K562 (cell line): Measurements from ENCODE around the gene CASP7. TPM values are rescaled to one million over a fixed set of nuclear protein-coding genes. Genes with fewer than 3 reads are reported as not detected.
A peak's percentile ranks its signal among the peaks of the same experiment; 100 is the strongest.

Experiments used
- ATAC-seq: fragments of 200-7000 bp; cut with Tn5 transposase; 3 replicates; pipeline ENCODE4 v1.9.1; 2020; ENCODE audit warnings: moderate library complexity
- Bru-seq: library from RNA; stranded (reverse); fragments of 400-500 nt; gene quantifications from one replicate; lab custom pipeline; 2021; lab: Mats Ljungman, UMichigan
- BruChase-seq, 2 experiments: library from RNA; stranded (reverse); fragments of 400-500 nt; gene quantifications; one replicate each; lab custom pipeline; 2021; lab: Mats Ljungman, UMichigan
- BruUV-seq: library from RNA; stranded (reverse); fragments of 400-500 nt; replicated peaks from 2 replicates; lab custom pipeline; 2021; lab: Mats Ljungman, UMichigan
- CTCF ChIA-PET: fragments of 300-600 bp; formaldehyde crosslinking; extraction: SDS; loops from one replicate; lab custom pipeline; 2021; ENCODE audit warnings: low intra/inter-chr PET ratio; lab: Yijun Ruan, JAX
- POLR2A ChIA-PET: fragments of 300-600, 350-650 bp; sonication (Branson Sonifier 250); formaldehyde crosslinking; extraction: SDS; loops from one replicate; lab custom pipeline; 2021; ENCODE audit warnings: antibody characterized with exemption, inconsistent platforms; lab: Yijun Ruan, JAX
- DNase-seq, 4 experiments: peaks; one replicate each; pipeline versions ENCODE4 v3.0.0 to v3.0.0-alpha.2; 2011 to 2018; ENCODE audit warnings: low spot score in 3 of 4, mixed read lengths in 3 of 4; ENCODE audit errors: extremely low read depth in 1 of 4
- FAIRE-seq: peaks from 2 replicates; lab custom pipeline; 2011; peaks lifted over from hg19 to GRCh38; lab: Jason Lieb, UNC
- H2AFZ ChIP-seq: 2 replicates; pipeline ENCODE4 v1.6.0; 2011; ENCODE audit warnings: low read depth, low read length, control low read depth, inconsistent platforms
- H3K27ac ChIP-seq: fragments of 200-600 bp; 3 replicates; pipeline ENCODE4 v1.8.0; 2011; ENCODE audit warnings: low read depth, mild to moderate bottlenecking, control low read depth, inconsistent platforms, low read length, moderate library complexity, mixed read lengths; ENCODE audit errors: extremely low read depth
- H3K27me3 ChIP-seq, 2 experiments: fragments of 300-600 bp in 1 of 2; 2 replicates in 1 of 2; 3 replicates in 1 of 2; pipeline versions ENCODE4 v1.6.0 to v1.8.0; 2011; ENCODE audit warnings: inconsistent platforms in 2 of 2, low read length in 2 of 2, mild to moderate bottlenecking in 1 of 2, mixed read lengths in 1 of 2, moderate library complexity in 1 of 2; ENCODE audit not compliant: control insufficient read depth in 2 of 2, insufficient read depth in 2 of 2
- H3K36me3 ChIP-seq: fragments of 300-600 bp; 3 replicates; pipeline ENCODE4 v1.8.0; 2011; ENCODE audit warnings: mild to moderate bottlenecking, low read length, inconsistent platforms; ENCODE audit not compliant: control insufficient read depth, insufficient read depth
- H3K4me1 ChIP-seq, 2 experiments: fragments of 200-600 bp in 1 of 2; replicated peaks in 1 of 2; 2 replicates in 1 of 2; 3 replicates in 1 of 2; pipeline versions ENCODE4 v1.5.1 to v1.8.0; 2011; ENCODE audit warnings: inconsistent platforms in 2 of 2, low read length in 2 of 2, mild to moderate bottlenecking in 1 of 2, mixed read lengths in 1 of 2, moderate library complexity in 1 of 2; ENCODE audit not compliant: control insufficient read depth in 2 of 2, insufficient read depth in 2 of 2
- H3K4me2 ChIP-seq: 2 replicates; pipeline ENCODE4 v1.6.1; 2011; ENCODE audit warnings: low read length, control low read depth, inconsistent platforms, mixed read lengths; ENCODE audit not compliant: insufficient read depth
- H3K4me3 ChIP-seq: fragments of 200-600 bp; sonication (generic), shearing (Covaris generic); 2 replicates; pipeline ENCODE4 v1.5.1; 2016; ENCODE audit warnings: control low read depth, inconsistent platforms
- H3K79me2 ChIP-seq: fragments of 200-600 bp; 3 replicates; pipeline ENCODE4 v1.8.0; 2011; ENCODE audit warnings: low read length, inconsistent platforms; ENCODE audit not compliant: control insufficient read depth, insufficient read depth
- H3K9ac ChIP-seq, 2 experiments: 2 replicates each; pipeline versions ENCODE4 v1.6.0 to v1.6.1; 2011; ENCODE audit warnings: low read depth in 2 of 2, low read length in 2 of 2, control low read depth in 1 of 2, inconsistent platforms in 1 of 2, mild to moderate bottlenecking in 1 of 2, mixed read lengths in 1 of 2; ENCODE audit not compliant: insufficient read depth in 1 of 2
- H3K9me1 ChIP-seq: one replicate; pipeline ENCODE4 v1.6.0; 2011; ENCODE audit warnings: inconsistent platforms, mild to moderate bottlenecking, low read length, moderate library complexity; ENCODE audit not compliant: control insufficient read depth, insufficient read depth
- H3K9me3 ChIP-seq: replicated peaks from 2 replicates; pipeline ENCODE4 v1.5.1; 2011; ENCODE audit warnings: low read depth, low read length, inconsistent platforms; ENCODE audit not compliant: control insufficient read depth, insufficient read depth
- H4K20me1 ChIP-seq: replicated peaks from 2 replicates; pipeline ENCODE4 v1.6.1; 2011; ENCODE audit warnings: low read length, inconsistent platforms, mixed read lengths; ENCODE audit not compliant: control insufficient read depth, insufficient read depth
- CSDE1 ChIP-seq, 2 experiments: fragments of 450-650 bp; IDR thresholded peaks; 2 replicates each; pipeline ENCODE4 v1.6.1; 2016; ENCODE audit warnings: mild to moderate bottlenecking in 1 of 2
- IRF2 ChIP-seq: sonication (generic); formaldehyde crosslinking; IDR thresholded peaks from 2 replicates; pipeline ENCODE4 v1.8.1; 2022; ENCODE audit warnings: mild to moderate bottlenecking, missing genetic modification reagents
- JUND ChIP-seq, 2 experiments: IDR thresholded peaks; 2 replicates in 1 of 2; 3 replicates in 1 of 2; pipeline ENCODE4 v1.6.1; 2011; ENCODE audit warnings: borderline replicate concordance in 2 of 2, low read depth in 2 of 2, low read length in 2 of 2, improper control_type of control experiment in 1 of 2, missing biosample characterization in 1 of 2, missing genetic modification characterization in 1 of 2, missing genetic modification reagents in 1 of 2
- NBN ChIP-seq: fragments of 450-650 bp; IDR thresholded peaks from 2 replicates; pipeline ENCODE4 v1.6.1; 2016; ENCODE audit warnings: low read depth, mild to moderate bottlenecking
- ZNF224 ChIP-seq: sonication (generic); formaldehyde crosslinking; IDR thresholded peaks from 2 replicates; pipeline ENCODE4 v1.8.0; 2022; ENCODE audit warnings: mild to moderate bottlenecking, missing genetic modification reagents
- WGBS: fragments of 100-300 bp; shearing (Covaris generic); methylation state at CpG from one replicate; pipeline ENCODE4 v1.1.6; 2016; ENCODE audit warnings: low coverage, mixed read lengths; ENCODE audit not compliant: insufficient coverage; ENCODE audit errors: missing lambda C conversion rate; 5-methylcytosine and 5-hydroxymethylcytosine counted together
- in situ Hi-C: fragments of 300-500 bp; cut with MboI; formaldehyde crosslinking; loops from 4 replicates; pipeline ENCODE4 v1.15.0; 2018; ENCODE audit warnings: inconsistent platforms, mixed read lengths
- intact Hi-C: fragments of 100-400 bp; cut with micrococcal nuclease; formaldehyde crosslinking; loops from 2 replicates; pipeline ENCODE4 v1.14.2; 2022
- long read RNA-seq, 3 experiments: library from polyadenylated mRNA in 2 of 3; library from RNA in 1 of 3; unstranded in 2 of 3; stranded (forward) in 1 of 3; transcript quantifications; one replicate each; pipeline ENCODE4 v2.0.0, GENCODE V29; 2019 to 2022
- polyA minus RNA-seq, 3 experiments: library from RNA; depleted of rRNA, polyadenylated mRNA; stranded (reverse); fragments of >200 nt; gene quantifications; 2 replicates each; pipeline ENCODE4 v1.2.3, GENCODE V29; 2011
- polyA plus RNA-seq, 8 experiments: library from polyadenylated mRNA; depleted of rRNA in 4 of 8; stranded (reverse) in 5 of 8; unstranded in 3 of 8; fragments of >200 nt; fragmentation: Nextera tagmentation in 2 of 8; fragmentation: Illumina TruSeq in 1 of 8; extraction: Ambion mirVana in 2 of 8; extraction: Trizol in 1 of 8; gene quantifications; 2 replicates each; pipeline versions ENCODE4 v1.2.1 to v1.2.3, GENCODE V29; 2011 to 2014; ENCODE audit warnings: inconsistent platforms in 1 of 8, missing spikeins in 1 of 8
- total RNA-seq, 7 experiments: library from RNA; depleted of rRNA in 6 of 7; stranded (reverse); fragments of >200 nt in 6 of 7; fragmentation: Illumina TruSeq in 2 of 7; extraction: Trizol in 2 of 7; gene quantifications; 2 replicates each; pipeline versions ENCODE4 v1.2.1 to v1.2.3, GENCODE V29; 2011 to 2021; ENCODE audit warnings: low replicate concordance in 1 of 7
- TF ChIP-seq, protein P1 (sequence below): sonication (generic); formaldehyde crosslinking; IDR thresholded peaks from 2 replicates; pipeline ENCODE4 v1.8.0; 2022; ENCODE audit warnings: missing genetic modification reagents, mild to moderate bottlenecking, borderline replicate concordance
- TF ChIP-seq, protein P2 (sequence below), 2 experiments: IDR thresholded peaks in 1 of 2; conservative IDR thresholded peaks in 1 of 2; 2 replicates each; pipeline ENCODE4 v1.6.1; 2016; ENCODE audit warnings: low read depth in 2 of 2, mild to moderate bottlenecking in 1 of 2, missing compliant biosample characterization in 1 of 2, missing genetic modification characterization in 1 of 2, moderate library complexity in 1 of 2
- TF ChIP-seq, protein P3 (sequence below): fragments of 450-650 bp; IDR thresholded peaks from 2 replicates; pipeline ENCODE4 v1.6.1; 2016

CASP7 gene
- 1.4 and 3.6 TPM in 2 replicates for total RNA-seq (2011; cell fraction: chromatin; rRNA removed; ENCODE audit: low replicate concordance)
- total RNA-seq (2011; cell fraction: nucleolus; rRNA removed): 0.66 and 1.0 TPM in 2 replicates
- total RNA-seq (2011; cell fraction: nucleoplasm; rRNA removed): 2.0 and 2.5 TPM in 2 replicates
- total RNA-seq (2014; rRNA removed) (8.7 and 12.3 TPM in 2 replicates), total RNA-seq (2014; rRNA removed; fragmentation: Illumina TruSeq; extraction: Trizol) (13.8 and 16.3 TPM in 2 replicates), total RNA-seq (2015; rRNA removed; fragmentation: Illumina TruSeq; extraction: Trizol) (21.5 and 23.3 TPM in 2 replicates), total RNA-seq (2021) (9.0 and 9.2 TPM in 2 replicates), polyA plus RNA-seq (2011; rRNA removed) (1.4 and 2.2 TPM in 2 replicates), polyA plus RNA-seq (2014; fragmentation: Illumina TruSeq; extraction: Trizol) (11.2 and 11.8 TPM in 2 replicates), polyA plus RNA-seq (2014; fragmentation: Nextera tagmentation; extraction: Ambion mirVana) (10 to 100 TPM in 1 of 2 experiments, 1 to 10 TPM in 1; 8.1 to 13.8 TPM), polyA plus RNA-seq (2014; rRNA removed) (8.9 TPM in 2 replicates), polyA minus RNA-seq (2011; rRNA and poly(A)+ RNA removed) (0.63 and 1.9 TPM in 2 replicates), Bru-seq, nascent RNA (percentile 47 among the genes with signal in this experiment), BruChase-seq, experiment 1, labeled RNA remaining after a 2-hour chase (percentile 49 among the genes with signal in this experiment), BruChase-seq, experiment 2, labeled RNA remaining after a 6-hour chase (percentile 50 among the genes with signal in this experiment)
- polyA plus RNA-seq (2011; cell fraction: cytosol; rRNA removed): 0.38 and 0.92 TPM in 2 replicates
- 0.84 and 1.1 TPM in 2 replicates for polyA plus RNA-seq (2011; cell fraction: nucleus; rRNA removed)
- polyA plus RNA-seq (2012): 13.1 and 22.3 TPM in 2 replicates
- polyA minus RNA-seq (2011; cell fraction: cytosol; rRNA and poly(A)+ RNA removed): 1.2 and 1.3 TPM in 2 replicates
- polyA minus RNA-seq (2011; cell fraction: nucleus; rRNA and poly(A)+ RNA removed): 0.78 and 0.81 TPM in 2 replicates
- long read RNA-seq, experiment 1, partial matches to known transcripts: 0 of 13 reads
- long read RNA-seq, experiment 1, other reads (novel, unspliced or antisense): 10 of 13 reads
- long read RNA-seq, experiment 2, partial matches to known transcripts: 0 of 6 reads
- long read RNA-seq, experiment 2, other reads (novel, unspliced or antisense): 5 of 6 reads
- long read RNA-seq, experiment 3, partial matches to known transcripts: 0 of 3 reads
- long read RNA-seq, experiment 3, other reads (novel, unspliced or antisense): 2 of 3 reads

DNA sequence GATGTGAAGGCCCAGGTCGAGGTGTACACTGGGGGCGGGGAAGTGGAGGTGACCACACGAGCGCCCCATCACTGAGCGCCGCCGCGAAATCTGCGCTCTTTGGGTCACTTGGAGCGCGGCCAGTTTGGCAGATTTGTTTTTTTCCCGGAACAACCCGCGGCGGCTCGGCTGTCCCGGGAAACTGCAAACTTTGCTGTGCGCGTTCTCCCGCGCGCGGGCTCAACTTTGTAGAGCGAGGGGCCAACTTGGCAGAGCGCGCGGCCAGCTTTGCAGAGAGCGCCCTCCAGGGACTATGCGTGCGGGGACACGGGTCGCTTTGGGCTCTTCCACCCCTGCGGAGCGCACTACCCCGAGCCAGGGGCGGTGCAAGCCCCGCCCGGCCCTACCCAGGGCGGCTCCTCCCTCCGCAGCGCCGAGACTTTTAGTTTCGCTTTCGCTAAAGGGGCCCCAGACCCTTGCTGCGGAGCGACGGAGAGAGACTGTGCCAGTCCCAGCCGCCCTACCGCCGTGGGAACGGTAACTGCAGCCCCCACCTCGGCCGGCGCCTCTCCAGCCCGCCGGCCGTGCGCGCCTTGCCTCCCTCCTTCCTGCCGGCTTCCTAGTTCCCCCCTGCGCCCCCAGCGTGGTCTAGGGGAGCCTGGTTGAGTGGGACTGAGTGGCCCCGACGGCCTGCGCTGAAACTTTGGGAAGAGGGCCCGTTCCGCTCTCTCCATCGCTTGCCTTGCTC lies at the start of gene CASP7:
CASP7 (plus strand) TSS at position 450 of the 727 bp plus-strand sequence. CDS start 17,582 bp downstream, outside the sequence.
- DNase-seq: peak; percentile 62 to 67 (median 64)
- Histone ChIP-seq H3K9me1 (no peaks in the 10 kb centered on the region), H3K4me3 (peak within 1 kb of the TSS; percentile 60), H3K27ac (no peak within 1 kb of the TSS), H3K9me3 (no peaks in the 10 kb centered on the region), H3K79me2 (no peaks in the 10 kb centered on the region), H3K27me3 (peaks cover 2 to 12% of the 10 kb centered on the region in 2 experiments; a peak in 3 of 5 replicates), H3K4me1 (peaks cover 0 to 14% of the 10 kb centered on the region in 2 experiments; a peak in 3 of 5 replicates), H3K9ac (peak within 1 kb of the TSS; percentile 46 to 85; a peak in 3 of 4 replicates), H3K4me2 (peak within 1 kb of the TSS; percentile 83), H3K36me3 (no peaks in the 10 kb centered on the region), H2AFZ (peak within 1 kb of the TSS; percentile 86), H4K20me1 (no peaks in the 10 kb centered on the region)
- peak; percentile 99 for ATAC-seq
- intact Hi-C loops: no loop called here
- no peak for FAIRE-seq
- no TSS peak for BruUV-seq
- in situ Hi-C loops: no loop called here
- under 1% methylated on average over 33 of the region's 68 CpGs for WGBS
- POLR2A ChIA-PET: interaction anchor here (0.6 kb wide), 1 partner anchor 26 kb away, joined by 3 read pairs; no protein-coding TSS in a partner anchor
- CTCF ChIA-PET: interaction anchor here (1.0 kb wide), 1 partner anchor 430 kb away, joined by 4 read pairs; no protein-coding TSS in a partner anchor
- TF ChIP-seq, protein P1, sequence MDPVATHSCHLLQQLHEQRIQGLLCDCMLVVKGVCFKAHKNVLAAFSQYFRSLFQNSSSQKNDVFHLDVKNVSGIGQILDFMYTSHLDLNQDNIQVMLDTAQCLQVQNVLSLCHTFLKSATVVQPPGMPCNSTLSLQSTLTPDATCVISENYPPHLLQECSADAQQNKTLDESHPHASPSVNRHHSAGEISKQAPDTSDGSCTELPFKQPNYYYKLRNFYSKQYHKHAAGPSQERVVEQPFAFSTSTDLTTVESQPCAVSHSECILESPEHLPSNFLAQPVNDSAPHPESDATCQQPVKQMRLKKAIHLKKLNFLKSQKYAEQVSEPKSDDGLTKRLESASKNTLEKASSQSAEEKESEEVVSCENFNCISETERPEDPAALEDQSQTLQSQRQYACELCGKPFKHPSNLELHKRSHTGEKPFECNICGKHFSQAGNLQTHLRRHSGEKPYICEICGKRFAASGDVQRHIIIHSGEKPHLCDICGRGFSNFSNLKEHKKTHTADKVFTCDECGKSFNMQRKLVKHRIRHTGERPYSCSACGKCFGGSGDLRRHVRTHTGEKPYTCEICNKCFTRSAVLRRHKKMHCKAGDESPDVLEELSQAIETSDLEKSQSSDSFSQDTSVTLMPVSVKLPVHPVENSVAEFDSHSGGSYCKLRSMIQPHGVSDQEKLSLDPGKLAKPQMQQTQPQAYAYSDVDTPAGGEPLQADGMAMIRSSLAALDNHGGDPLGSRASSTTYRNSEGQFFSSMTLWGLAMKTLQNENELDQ (CRISPR knock-in tag): no peak
- TF ChIP-seq, protein P2, sequence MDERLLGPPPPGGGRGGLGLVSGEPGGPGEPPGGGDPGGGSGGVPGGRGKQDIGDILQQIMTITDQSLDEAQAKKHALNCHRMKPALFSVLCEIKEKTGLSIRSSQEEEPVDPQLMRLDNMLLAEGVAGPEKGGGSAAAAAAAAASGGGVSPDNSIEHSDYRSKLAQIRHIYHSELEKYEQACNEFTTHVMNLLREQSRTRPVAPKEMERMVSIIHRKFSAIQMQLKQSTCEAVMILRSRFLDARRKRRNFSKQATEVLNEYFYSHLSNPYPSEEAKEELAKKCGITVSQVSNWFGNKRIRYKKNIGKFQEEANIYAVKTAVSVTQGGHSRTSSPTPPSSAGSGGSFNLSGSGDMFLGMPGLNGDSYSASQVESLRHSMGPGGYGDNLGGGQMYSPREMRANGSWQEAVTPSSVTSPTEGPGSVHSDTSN (CRISPR knock-in tag; IDR thresholded peaks at IDR 0.05; ENCODE audit: low read depth): no peak
- TF ChIP-seq, protein P2 (tag; conservative IDR thresholded peaks at IDR 0.05; ENCODE audit: low read depth): no peak
- TF ChIP-seq NBN (no peak), JUND (IDR thresholded peaks at IDR 0.05; ENCODE audit: borderline replicate concordance, low read depth, low read length) (0 out of 2 replicates have a peak, but pooled peaks have one; percentile 15), JUND (tag; IDR thresholded peaks at IDR 0.05; ENCODE audit: borderline replicate concordance, low read depth, low read length) (no peak), CSDE1 (IDR thresholded peaks at IDR 0.05) (no peak), IRF2 (CRISPR knock-in tag) (peak; percentile 83; the same call in 1 of the 2 replicates), ZNF224 (no peak)
- TF ChIP-seq, protein P3, sequence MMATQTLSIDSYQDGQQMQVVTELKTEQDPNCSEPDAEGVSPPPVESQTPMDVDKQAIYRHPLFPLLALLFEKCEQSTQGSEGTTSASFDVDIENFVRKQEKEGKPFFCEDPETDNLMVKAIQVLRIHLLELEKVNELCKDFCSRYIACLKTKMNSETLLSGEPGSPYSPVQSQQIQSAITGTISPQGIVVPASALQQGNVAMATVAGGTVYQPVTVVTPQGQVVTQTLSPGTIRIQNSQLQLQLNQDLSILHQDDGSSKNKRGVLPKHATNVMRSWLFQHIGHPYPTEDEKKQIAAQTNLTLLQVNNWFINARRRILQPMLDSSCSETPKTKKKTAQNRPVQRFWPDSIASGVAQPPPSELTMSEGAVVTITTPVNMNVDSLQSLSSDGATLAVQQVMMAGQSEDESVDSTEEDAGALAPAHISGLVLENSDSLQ: no peak
